ENCODE data around the gene ZFYVE21.

The ZFYVE21 gene

GRCh38 chr14:103716899-103717411 lies 1.3 kb downstream of the ZFYVE21 start:
- no peak for TF ChIP-seq CTCF (conservative IDR thresholded peaks at IDR 0.05; ENCODE audit: low read depth, low read length)
- peak overlapping the region; percentile 84 for H3K4me3 ChIP-seq (ENCODE audit: low read depth, low read length)
- DNase-seq (ENCODE audit: low read depth), result no peak

GRCh38 chr14:103718572-103718971 lies 3.0 kb downstream of the ZFYVE21 start:
- H3K4me3 ChIP-seq (ENCODE audit: low read depth, low read length), result no peak overlapping the region
- DNase-seq (ENCODE audit: low read depth), result no peak
- TF ChIP-seq CTCF (conservative IDR thresholded peaks at IDR 0.05; ENCODE audit: low read depth, low read length), result no peak

- TF ChIP-seq CTCF (conservative IDR thresholded peaks at IDR 0.05; ENCODE audit: low read depth, low read length), result no peak
- DNase-seq (ENCODE audit: low read depth), result no peak
- H3K4me3 ChIP-seq (ENCODE audit: low read depth, low read length), result no peak overlapping the region
Measured at GRCh38 chr14:103719751-103720150, 4.1 kb downstream of the ZFYVE21 start.

GRCh38 chr14:103721334-103722120 lies 5.9 kb downstream of the ZFYVE21 start:
- H3K4me3 ChIP-seq (ENCODE audit: low read depth, low read length), result no peak overlapping the region
- TF ChIP-seq CTCF (conservative IDR thresholded peaks at IDR 0.05; ENCODE audit: low read depth, low read length), result peak; percentile 13
- peak; percentile 78 for DNase-seq (ENCODE audit: low read depth)

GRCh38 chr14:103723748-103724081 lies 8.1 kb downstream of the ZFYVE21 start:
- no peak for DNase-seq (ENCODE audit: low read depth)
- TF ChIP-seq CTCF (conservative IDR thresholded peaks at IDR 0.05; ENCODE audit: low read depth, low read length), result no peak
- H3K4me3 ChIP-seq (ENCODE audit: low read depth, low read length), result no peak overlapping the region

- peak; percentile 51 for DNase-seq (ENCODE audit: low read depth)
- TF ChIP-seq CTCF (conservative IDR thresholded peaks at IDR 0.05; ENCODE audit: low read depth, low read length), result no peak
- no peak overlapping the region for H3K4me3 ChIP-seq (ENCODE audit: low read depth, low read length)
Measured at GRCh38 chr14:103724116-103724515, 8.5 kb downstream of the ZFYVE21 start.

Data from choroid plexus epithelial cell (primary cell).